Activated CD4-positive, CD25-positive, alpha-beta regulatory T cell treated with anti-CD3 and anti-CD28 coated beads, Interleukin-2, amount 50 U/mL, for 24 hours (primary cell): ENCODE results near the gene RIPOR2.

Source experiments
- ATAC-seq, 2 donors: fragments of 150-1000 bp; cut with Tn5 transposase; one replicate each; pipeline ENCODE4 v1.10.0; 2021; ENCODE audit warnings: mild to moderate bottlenecking in 1 of 2, moderate library complexity in 1 of 2

The RIPOR2 gene

GRCh38 chr6:24874776-24875533 is 60.8 kb downstream of the RIPOR2 start:
- no peak for ATAC-seq

GRCh38 chr6:24874128-24874527 is 61.6 kb downstream of the RIPOR2 start:
- ATAC-seq = no peak

- no peak for ATAC-seq
Observed at GRCh38 chr6:24872779-24873178, 63.0 kb downstream of the RIPOR2 start.

- no peak for ATAC-seq
Observed at GRCh38 chr6:24868765-24869164, 67.0 kb downstream of the RIPOR2 start.

- ATAC-seq = no peak
Observed at GRCh38 chr6:24867104-24867703, 68.6 kb downstream of the RIPOR2 start.

GRCh38 chr6:24865161-24865560 is 70.6 kb downstream of the RIPOR2 start:
- no peak for ATAC-seq

- ATAC-seq = no peak
Observed at GRCh38 chr6:24864343-24864742, 71.4 kb downstream of the RIPOR2 start.

- no peak for ATAC-seq
Observed at GRCh38 chr6:24861934-24862333, 73.8 kb downstream of the RIPOR2 start.

GRCh38 chr6:24859608-24860200 is 76.1 kb downstream of the RIPOR2 start:
- no peak for ATAC-seq

- no peak for ATAC-seq
Observed at GRCh38 chr6:24859132-24859531, 76.6 kb downstream of the RIPOR2 start.

GRCh38 chr6:24858177-24858653 is 77.5 kb downstream of the RIPOR2 start:
- ATAC-seq = no peak

GRCh38 chr6:24856901-24857670 is 78.7 kb downstream of the RIPOR2 start:
- ATAC-seq = peak; percentile 65 to 72

- no peak for ATAC-seq
Observed at GRCh38 chr6:24856246-24856599, 79.5 kb downstream of the RIPOR2 start.

- ATAC-seq = peak; percentile 53 to 55
Observed at GRCh38 chr6:24855395-24856245, 80.1 kb downstream of the RIPOR2 start.

- no peak for ATAC-seq
Observed at GRCh38 chr6:24854077-24854666, 81.6 kb downstream of the RIPOR2 start.

- no peak for ATAC-seq
Observed at GRCh38 chr6:24851086-24851485, 84.7 kb downstream of the RIPOR2 start.

GRCh38 chr6:24849713-24850112 is 86.0 kb downstream of the RIPOR2 start:
- ATAC-seq = no peak

- ATAC-seq = peak in 1 of 2 donors; percentile 17
Observed at GRCh38 chr6:24848461-24848860, 87.3 kb downstream of the RIPOR2 start.

GRCh38 chr6:24847402-24847801 is 88.4 kb downstream of the RIPOR2 start:
- no peak for ATAC-seq

- ATAC-seq = peak in 1 of 2 donors; percentile 43
Observed at GRCh38 chr6:24845578-24845977, 90.2 kb downstream of the RIPOR2 start.

- ATAC-seq = no peak
Observed at GRCh38 chr6:24844903-24845302, 90.9 kb downstream of the RIPOR2 start.

- no peak for ATAC-seq
Observed at GRCh38 chr6:24844061-24844460, 91.7 kb downstream of the RIPOR2 start.
